ENCODE data around the gene RPS6KB2.

RPS6KB2 gene

DNA sequence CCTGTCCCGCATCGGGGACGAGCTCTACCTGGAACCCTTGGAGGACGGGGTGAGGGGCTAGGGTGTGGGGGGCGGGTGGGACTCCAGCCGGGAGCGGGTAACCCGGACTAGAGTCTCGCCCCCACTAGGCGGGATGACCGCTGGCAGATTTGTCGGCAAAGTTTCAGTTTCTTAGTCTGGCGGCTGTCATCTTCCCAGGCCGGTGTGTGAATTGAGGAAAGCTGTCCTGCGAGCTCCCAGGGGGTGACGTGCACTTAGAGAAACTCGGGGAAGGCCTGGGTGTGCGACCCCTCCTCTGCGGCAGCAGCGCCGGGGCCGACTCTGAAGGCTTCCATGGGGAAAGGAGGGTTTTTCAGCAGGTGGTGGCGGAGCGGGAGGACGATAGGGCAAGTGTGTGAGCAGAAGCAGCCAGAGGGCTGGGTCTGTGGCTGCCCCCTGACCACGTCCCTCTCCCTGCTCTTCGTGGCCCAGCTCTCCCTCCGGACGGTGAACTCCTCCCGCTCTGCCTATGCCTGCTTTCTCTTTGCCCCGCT lies 36.0 kb upstream of the RPS6KB2 start:
- no peak for TF ChIP-seq CTCF (IDR thresholded peaks at IDR 0.05)
- Histone ChIP-seq H3K4me3 (peak overlapping the region; percentile 98), H3K27ac (peak overlapping the region; percentile 55 to 89)
- no peak for DNase-seq (ENCODE audit: low spot score)

- no peak overlapping the region for H3K4me3 ChIP-seq
- no peak for DNase-seq (ENCODE audit: low spot score)
- no peak overlapping the region for H3K27ac ChIP-seq
- no peak for TF ChIP-seq CTCF (IDR thresholded peaks at IDR 0.05)
These were observed 34.9 kb upstream of the RPS6KB2 start for GRCh38 chr11:67393437-67393836.

DNA sequence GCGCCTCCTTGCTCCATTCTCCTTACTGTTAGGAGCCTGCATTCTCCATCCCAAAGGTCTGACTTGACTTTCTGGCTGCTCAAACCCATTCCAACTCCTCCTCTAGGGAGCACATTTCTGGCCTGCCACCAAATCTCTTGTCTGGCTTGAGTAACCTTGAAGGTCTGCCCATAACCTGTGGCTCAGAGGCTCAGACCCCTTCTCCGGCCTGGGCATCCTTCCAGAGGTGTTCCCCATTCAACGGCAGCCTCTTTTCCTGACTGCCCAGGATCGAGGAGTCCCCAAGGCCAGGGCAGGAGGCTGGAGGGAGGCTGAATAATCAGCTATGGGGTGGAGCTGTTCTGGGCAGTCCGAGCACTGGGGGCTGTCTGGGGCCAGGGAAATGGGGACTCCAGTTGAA lies 34.3 kb upstream of the RPS6KB2 start:
- Histone ChIP-seq H3K4me3 (no peak overlapping the region), H3K27ac (no peak overlapping the region)
- no peak for TF ChIP-seq CTCF (IDR thresholded peaks at IDR 0.05)
- no peak for DNase-seq (ENCODE audit: low spot score)

- TF ChIP-seq CTCF (IDR thresholded peaks at IDR 0.05): no peak
- no peak overlapping the region for H3K27ac ChIP-seq
These were observed 32.6 kb upstream of the RPS6KB2 start for GRCh38 chr11:67395555-67396258.

DNA sequence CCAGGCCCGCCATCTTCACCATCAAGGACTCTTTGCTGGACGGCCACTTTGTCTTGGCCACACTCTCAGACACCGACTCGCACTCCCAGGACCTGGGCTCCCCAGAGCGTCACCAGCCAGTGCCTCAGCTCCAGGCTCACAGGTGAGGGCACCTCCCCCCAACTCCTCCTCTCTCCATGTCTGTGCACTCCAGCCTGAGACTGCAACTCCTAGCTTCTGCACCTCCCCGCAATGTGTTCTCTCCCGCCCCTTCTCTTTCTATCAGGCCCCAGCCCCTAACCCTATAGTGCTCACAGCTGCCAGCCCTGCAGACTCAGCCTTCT lies 32.1 kb upstream of the RPS6KB2 start:
- Histone ChIP-seq H3K27ac (no peak overlapping the region), H3K4me3 (no peak overlapping the region)
- no peak for DNase-seq (ENCODE audit: low spot score)
- no peak for TF ChIP-seq CTCF (IDR thresholded peaks at IDR 0.05)

More at GRCh38 chr11:67395555-67396258, 32.6 kb upstream of the RPS6KB2 start:
- H3K4me3 ChIP-seq: no peak overlapping the region
- DNase-seq (ENCODE audit: low spot score): no peak

- no peak overlapping the region for H3K27ac ChIP-seq
- H3K4me3 ChIP-seq: no peak overlapping the region
- no peak for DNase-seq (ENCODE audit: low spot score)
These were observed 31.5 kb upstream of the RPS6KB2 start for GRCh38 chr11:67396587-67397389.

More at GRCh38 chr11:67396587-67397389, 31.5 kb upstream of the RPS6KB2 start:
- TF ChIP-seq CTCF (IDR thresholded peaks at IDR 0.05): no peak

Measured in coronary artery (tissue), 2 donors.